ENCODE data around the gene AKAP1.

AKAP1 gene

GRCh38 chr17:57107498-57108101 is 22.6 kb downstream of the AKAP1 start:
- DNase-seq = no peak

GRCh38 chr17:57108671-57109392 is 23.8 kb downstream of the AKAP1 start:
- no peak for DNase-seq

DNA sequence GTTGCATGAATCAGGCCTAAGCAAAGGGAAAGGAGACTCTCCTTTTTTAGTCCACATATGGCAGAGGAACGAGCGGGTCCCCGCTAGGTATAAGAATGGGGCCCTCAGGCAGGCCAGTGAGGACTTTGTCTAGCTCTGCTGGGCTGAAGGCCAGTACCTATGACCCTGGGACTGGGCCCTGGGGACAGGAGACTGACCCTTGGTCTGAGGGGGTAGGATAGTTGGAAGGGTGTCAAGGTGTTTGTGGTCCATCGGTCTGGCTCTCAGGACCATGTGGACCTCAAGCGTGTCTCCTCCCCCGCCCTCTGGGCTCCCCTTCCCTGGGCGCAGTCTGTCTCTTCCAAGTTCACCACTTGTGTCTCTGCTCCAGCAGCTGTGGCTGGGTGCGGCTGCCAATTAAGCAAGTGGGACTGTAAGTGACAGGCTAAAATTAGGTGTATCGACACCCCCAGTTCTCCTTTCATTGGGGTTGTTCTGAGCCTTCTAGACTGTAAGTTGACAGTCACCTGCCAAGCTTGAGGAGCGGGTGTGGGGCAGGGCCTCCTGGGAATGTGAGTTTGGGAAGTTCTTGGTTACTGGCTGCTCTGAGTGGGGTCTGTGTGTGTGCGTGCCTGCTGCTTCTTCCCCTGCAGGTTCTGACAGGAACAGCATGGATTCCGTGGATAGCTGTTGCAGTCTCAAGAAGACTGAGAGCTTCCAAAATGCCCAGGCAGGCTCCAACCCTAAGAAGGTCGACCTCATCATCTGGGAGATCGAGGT is 24.5 kb downstream of the AKAP1 start:
- DNase-seq = no peak

DNA sequence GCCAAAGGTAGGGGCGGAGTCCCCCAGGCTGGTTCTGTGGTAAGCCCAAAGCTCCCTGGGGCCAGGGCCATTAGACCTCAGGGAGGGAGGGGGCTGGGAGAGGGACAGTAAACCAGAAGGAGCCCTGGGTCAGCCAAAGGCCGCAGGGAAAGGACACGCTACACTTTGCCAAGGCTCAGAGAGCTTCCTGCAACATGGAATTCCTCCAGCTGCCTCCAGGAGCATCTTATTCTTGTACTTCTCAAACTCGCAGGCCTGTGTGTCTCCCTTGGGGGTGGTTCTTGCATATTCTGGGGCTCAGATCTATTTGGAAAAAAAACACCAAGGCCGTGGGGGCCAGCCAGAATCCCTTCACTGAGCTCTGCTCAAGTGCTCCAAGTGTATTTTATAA is 25.1 kb downstream of the AKAP1 start:
- DNase-seq = no peak

DNA sequence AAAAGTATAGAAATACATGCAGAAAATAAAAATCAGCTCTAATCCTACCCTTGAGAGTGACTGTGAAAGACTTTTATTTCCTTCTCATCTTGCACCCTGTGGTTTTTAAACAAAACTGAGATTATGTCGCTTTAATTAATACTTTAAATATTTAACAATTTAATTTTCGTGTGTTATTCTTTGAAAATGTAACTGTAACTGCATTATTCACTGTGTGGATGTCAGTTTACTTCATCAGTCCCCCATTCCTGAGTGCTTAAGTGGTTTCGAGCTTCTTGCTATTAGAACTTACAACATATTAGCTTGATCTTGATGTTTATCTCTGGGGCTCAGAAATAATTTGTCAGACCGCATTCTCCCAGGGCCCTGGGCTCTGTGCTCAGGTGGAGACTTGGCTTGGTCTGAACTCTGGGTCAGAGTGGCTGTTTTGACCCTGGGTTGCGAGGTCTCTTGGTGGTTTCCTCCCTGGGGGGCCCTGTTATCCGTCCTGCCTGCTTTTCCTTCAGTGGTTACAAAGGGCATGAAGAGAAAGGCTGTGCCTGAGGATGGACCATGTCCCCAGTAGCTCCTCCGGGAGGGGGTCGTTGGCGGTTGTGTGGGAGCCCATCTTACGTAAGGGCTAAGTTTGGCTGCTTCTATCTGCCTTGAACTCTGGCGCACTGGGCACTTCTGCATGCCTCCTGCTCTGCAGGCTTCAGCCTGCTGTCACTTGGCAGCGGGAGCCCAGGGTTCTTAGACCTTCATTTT is 25.7 kb downstream of the AKAP1 start:
- no peak for DNase-seq

- no peak for DNase-seq
Measured at GRCh38 chr17:57111386-57111785, 26.3 kb downstream of the AKAP1 start.

DNA sequence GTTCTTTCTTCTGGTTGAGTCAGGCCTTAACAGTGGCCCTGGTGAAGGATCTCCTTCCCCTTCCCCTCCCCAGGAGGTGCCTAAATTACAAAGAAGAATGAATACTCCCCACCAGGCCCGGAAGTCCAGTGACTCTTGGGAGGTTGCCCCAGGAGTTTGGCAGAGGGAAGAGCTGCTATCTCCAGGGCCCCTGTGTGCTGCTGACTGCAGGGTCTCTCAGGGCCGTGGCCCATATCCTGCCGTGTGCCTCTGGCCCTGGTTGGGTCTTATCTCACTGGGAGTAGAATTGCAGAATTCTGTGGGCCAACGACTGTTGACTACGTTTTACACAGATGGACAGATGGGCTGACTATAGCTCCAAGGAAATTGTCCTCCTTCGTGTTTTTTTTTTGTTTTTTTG is 28.0 kb downstream of the AKAP1 start:
- no peak for DNase-seq

- DNase-seq = no peak
Measured at GRCh38 chr17:57113656-57114055, 28.6 kb downstream of the AKAP1 start.

- DNase-seq = peak; percentile 62
Measured at GRCh38 chr17:57114085-57114673, 29.1 kb downstream of the AKAP1 start.

- no peak for DNase-seq
Measured at GRCh38 chr17:57115377-57115776, 30.3 kb downstream of the AKAP1 start.

GRCh38 chr17:57115916-57116315 is 30.9 kb downstream of the AKAP1 start:
- DNase-seq = no peak

GRCh38 chr17:57117798-57118197 is 32.8 kb downstream of the AKAP1 start:
- DNase-seq = no peak

- DNase-seq = no peak
Measured at GRCh38 chr17:57120814-57121213, 35.8 kb downstream of the AKAP1 start.

- no peak for DNase-seq
Measured at GRCh38 chr17:57121308-57122042, 36.4 kb downstream of the AKAP1 start.

DNA sequence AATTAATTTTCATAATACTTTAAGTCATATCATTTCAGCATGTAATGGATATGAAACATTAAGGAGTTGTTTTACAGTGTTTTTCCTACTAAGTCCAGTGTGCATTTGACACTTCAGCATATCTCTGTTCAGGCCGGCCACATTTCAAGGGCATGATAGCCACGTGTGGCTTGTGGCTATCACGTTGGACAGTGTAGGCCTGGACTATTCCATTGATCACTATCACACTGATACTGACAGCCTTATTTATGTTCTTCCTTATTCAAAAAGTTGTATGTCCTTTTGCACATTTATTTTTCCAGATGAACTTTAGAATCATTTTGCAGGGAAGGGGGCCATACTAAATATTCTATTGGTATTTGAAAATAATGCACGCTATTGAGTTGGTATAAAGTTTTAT is 39.0 kb downstream of the AKAP1 start:
- DNase-seq = no peak

GRCh38 chr17:57125406-57125805 is 40.4 kb downstream of the AKAP1 start:
- no peak for DNase-seq

- DNase-seq = no peak
Measured at GRCh38 chr17:57125866-57126265, 40.8 kb downstream of the AKAP1 start.

GRCh38 chr17:57130708-57131461 is 45.8 kb downstream of the AKAP1 start:
- peak; percentile 83 for DNase-seq

DNA sequence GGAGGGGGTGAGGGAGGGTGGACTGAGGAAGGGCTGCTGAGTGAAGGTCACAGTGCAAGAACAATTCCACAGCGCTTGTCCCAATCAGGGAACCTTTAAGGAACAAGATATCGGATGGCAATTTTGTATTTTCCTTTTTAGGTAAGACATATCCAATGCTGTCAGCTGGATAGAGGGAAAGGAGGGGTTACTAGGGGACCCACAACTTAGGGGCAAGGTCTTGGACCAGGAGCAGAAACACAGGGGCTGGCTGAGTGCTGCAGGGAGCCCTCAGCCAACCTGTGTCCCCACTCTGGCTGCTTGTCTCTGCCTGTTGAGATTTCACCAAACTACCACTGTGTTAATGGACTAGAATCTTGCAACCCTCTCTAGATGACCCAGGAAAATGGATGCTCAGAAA is 47.6 kb downstream of the AKAP1 start:
- DNase-seq = no peak

GRCh38 chr17:57133486-57133885 is 48.4 kb downstream of the AKAP1 start:
- no peak for DNase-seq

GRCh38 chr17:57135026-57135788 is 50.2 kb downstream of the AKAP1 start:
- no peak for DNase-seq
